GM12892 (cell line): ENCODE measurements around the gene ESR1.

Experiments used
- POLR2A ChIP-seq: IDR thresholded peaks from 2 replicates; pipeline ENCODE4 v1.6.1; 2011; ENCODE audit warnings: low read depth, low read length, control low read depth
- POLR2AphosphoS5 ChIP-seq: IDR thresholded peaks from 2 replicates; pipeline ENCODE4 v1.6.1; 2011; ENCODE audit warnings: low read depth, low read length, control low read depth
- TAF1 ChIP-seq: IDR thresholded peaks from 2 replicates; pipeline ENCODE4 v1.6.1; 2011; ENCODE audit warnings: low read depth, mild to moderate bottlenecking, control low read depth, low read length, borderline replicate concordance

DNA sequence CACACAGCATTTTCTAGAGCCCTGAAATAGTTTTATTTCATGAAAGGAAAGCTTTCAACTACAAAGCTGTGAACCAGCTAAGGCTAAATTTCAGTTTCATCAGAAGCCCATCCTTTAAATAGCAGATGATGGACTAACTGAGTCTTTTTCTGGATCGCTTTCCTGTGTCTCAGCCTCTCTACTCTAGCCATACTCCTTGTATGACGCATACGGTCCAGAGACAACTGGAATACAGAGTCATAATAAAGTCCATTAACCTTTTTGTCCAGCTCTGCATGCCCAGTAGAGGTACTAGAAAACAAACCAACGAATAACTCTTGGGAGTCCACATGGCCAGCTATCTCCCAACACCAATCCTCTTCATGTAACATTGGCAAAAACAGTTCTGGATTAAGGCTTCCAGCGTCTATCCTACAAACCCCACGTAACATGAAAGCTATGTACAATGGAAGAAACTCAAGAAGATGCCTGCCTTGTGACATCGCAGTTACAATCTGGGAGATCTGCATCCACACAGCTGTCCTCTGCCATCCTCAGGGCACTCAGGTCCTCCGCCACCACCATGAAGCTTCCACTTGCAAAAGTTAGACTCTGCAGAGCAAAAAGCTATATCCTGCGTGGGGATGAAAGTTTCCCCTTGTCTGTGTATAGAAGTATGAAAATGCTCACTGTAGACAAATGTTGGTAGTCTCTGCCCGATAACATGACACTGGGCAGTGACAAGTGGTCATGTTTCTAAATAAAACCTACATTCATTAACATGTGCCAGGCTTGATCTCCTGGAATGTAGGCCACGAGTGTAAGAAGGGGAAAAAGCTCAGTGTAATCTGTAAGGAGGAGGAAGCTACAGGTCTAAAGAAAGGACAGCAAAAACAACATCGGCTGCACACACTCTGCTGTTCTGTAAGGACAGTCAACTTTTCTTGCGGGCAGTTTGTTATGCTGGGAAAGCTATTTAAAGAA is 360.4 kb downstream of the ESR1 start:
- no peak for TF ChIP-seq POLR2AphosphoS5
- TF ChIP-seq POLR2A = no peak
- no peak for TF ChIP-seq TAF1
